Stimulated activated CD4-positive, alpha-beta T cell treated with anti-CD3 and anti-CD28 coated beads, Interleukin-12 subunit alpha, Interleukin-12 subunit beta, amount 100 ng/mL, for 48 hours (primary cell): ENCODE data around the gene COA8.

Experiments
- DNase-seq, 3 donors: peaks; one replicate each; pipeline ENCODE4 v3.0.0-alpha.2; 2020; ENCODE audit warnings: low read depth in 2 of 3, low spot score in 1 of 3

The COA8 gene

DNA sequence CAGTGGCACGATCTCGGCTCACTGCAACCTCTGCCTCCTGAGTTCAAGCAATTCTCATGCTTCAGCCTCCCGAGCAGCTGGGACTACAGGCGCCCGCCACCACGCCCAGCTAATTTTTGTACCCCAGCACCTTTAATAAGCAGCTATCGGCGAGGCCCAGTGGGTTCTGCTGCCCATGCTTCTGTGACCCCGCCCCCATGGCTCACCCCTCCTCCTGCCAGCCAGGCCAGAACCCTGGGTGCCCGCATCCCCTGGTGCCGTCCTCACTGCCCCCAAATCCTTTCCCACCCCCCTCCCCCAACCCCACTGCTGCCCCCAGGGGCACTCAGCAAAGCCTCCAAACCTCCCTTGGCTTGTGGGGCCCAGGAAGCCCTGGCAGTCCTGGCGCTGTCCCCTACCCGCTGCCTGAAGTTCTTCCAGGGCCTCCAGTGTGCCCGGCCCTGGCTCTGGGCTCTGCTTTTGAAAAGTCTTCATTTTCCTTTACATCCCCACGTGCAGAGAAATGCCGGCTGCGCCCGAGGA is 14.8 kb upstream of the COA8 start:
- no peak for DNase-seq

DNA sequence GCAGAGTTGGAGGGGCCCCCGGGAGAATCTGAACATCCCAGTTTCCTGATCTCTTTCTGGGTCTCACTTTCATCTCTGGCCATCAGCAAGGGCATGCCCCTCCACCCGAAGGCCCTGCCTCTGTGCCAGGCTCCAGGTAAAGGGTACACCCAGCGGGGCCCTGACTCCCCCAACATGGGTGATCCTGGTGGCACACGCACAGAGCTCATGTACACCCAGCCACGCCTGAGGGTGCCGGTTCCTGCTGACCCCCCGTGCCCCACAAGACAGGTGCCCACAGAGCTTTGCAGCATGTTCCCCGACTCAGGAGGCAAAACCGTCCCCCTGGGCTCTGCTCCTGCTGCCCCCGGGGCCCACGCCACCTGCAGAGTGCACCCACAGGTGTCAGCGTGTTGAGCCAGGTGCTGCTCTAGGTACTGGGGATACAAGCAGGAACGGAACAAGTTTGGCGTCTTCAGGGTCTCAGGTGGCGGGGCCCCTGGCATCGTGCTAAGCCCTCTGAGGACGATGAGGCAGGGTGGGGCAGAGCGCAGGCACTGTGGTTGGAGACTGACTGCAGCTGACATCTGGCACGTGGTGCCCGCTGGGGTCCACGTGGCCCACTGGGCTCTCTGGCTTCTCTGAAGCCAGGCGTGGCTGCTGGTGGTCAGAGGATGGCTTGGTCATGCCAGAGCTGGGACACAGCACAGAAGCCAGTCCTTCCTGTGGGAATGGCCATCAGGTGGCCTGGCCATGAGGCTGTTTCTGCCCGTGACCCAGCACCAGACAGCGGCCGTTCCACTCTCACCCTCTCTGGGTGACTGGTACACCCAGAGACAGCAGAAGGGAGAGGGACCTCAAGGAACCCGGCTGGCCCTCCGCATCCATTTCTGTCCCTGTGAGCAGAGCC is 14.1 kb upstream of the COA8 start:
- no peak for DNase-seq

DNA sequence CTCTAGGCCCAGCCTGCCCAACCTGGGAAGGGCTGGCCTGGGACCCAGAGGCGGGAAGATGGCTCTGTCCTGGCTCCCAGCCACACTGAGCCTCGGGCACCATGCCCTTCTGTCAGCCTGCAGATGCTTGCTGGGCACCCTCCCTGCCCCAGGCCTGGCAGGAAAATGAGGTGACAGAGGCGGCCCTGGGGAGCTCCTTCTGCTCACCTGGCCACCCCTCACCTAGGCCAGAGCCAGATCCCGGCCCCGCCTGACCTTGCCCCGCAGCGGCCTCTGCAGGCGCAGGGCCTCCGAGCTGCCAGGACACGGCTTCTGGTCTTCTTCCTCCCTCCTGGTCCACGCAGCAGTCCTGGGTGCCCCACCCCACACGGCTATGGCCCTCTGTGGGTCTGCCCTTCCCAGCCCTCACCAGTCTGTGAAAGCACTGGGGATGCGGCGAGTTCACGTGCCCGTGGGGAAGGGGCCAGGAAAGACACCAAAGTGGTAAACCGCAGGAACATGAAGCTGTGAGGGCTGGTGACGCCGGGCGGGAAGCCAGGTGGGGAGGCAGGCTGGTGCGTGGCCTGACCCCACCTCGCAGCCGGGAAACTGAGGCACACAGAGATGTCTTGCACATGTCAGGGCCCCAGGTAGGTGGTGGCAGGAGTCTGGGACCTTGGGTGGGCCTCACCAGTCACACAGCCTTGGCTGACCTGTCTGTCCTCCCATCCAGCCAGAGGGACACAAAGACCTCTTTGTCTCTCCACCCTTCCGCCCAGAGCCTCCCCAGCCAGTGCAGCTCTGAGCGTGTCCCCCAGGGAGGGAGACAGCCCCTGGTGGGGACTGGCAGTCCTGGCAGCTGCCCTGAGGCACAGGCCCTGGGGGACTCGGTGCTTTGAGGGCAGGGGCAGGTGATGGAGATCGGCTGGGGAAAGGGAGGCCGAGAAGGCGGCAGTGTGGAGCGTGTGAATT is 13.1 kb upstream of the COA8 start:
- no peak for DNase-seq

DNA sequence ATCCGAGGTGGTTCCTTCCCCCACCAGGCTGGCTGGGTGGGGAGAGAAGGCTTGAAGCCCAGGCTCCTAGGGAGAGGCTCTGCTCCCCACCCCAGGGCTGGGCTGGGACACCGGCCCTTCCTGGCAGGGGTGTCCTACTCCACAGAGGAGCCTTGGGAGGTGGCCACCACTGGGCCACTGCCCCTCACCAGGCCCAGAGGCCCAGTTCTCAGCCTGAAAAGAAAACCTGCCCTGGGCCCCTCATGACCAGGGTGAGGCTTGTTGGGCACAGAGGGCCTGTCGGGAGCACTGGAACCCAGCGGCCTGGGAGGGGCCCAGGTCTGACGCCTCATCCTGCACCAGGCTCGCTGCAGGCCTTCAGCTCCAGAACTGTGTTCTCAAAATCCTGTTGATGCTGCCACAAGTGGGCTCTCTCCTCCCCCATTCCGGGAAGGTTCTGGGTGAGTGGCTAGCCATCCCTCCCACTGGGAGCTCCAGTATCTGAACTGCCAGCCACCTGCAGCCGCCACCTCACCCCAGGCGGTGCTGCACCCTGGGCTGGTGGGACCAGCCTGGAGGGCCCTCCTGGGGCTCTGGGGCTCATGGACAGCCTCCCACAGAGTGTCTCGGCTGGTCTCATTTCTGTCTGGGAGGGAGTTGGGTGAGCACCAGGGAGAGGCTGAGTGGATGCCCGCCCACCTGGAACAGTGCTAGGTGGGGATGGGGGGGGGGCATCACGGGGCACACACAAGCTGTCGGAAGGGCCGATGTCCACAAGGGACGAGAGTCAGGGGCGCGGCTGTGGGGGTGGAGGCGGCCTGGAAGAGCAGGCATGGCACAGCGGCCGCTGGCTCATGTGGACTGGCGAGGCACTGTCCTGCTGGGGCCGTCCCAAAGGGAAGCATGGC is 12.1 kb upstream of the COA8 start:
- no peak for DNase-seq

DNA sequence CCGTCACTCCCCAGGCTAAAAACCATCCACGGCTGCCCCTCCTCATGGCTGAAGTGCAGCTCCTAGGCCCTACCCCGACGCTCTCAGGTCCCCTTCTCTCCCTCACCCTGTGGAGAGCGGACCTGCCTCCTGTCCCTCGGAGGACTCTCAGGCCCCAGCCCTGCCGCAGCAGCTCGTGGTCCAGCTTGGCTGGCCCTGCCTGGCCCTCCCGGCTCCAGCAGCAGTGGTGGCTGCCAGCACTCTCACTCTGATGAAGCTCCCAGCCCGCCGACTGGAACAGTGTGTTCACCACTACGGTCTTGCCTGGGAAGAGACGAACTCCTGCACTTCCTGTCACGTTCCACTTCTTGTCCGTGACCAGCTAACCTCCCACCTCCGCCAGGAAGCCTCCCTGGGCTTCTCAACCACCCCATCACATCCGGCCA is 11.4 kb upstream of the COA8 start:
- DNase-seq = no peak

DNA sequence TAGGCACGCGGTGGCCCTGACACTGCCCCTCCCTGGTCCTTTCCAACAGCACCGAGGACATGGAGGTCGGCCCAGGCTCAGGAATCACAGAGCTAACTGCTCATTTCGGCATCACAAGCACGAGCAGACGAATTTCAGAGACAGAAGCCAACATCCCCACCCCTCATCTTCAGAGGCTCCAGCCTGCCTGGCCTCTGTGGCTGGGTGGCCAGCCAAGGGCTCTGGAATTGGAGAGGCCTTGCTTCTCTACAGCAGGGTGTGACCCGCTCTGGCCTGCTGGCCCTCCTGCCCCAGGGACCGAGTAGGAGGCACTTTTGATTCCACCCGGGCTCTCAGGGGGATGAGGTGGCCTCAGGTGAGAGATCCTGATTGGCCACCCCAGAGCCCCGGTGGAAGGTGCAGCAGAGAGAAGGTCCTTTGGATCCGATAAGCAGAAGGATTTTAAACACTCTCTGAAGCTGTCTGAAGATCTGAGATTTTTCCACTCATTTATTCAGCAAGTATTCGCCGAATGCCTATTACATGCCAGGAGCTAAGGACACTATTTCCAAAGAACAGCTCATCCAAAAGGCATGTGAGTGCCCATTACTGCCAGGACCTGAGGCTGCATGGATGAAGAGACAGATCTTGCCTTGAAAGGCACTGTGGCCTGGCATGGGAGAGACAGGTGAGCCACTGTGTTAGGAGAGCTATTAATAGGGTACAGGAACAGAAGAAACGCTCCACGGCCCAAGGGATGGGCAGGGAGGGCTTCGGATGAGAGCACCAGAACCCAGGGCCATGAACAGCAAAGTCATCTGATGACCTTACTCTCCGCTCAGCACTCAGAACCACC is 10.5 kb upstream of the COA8 start:
- DNase-seq = no peak

DNA sequence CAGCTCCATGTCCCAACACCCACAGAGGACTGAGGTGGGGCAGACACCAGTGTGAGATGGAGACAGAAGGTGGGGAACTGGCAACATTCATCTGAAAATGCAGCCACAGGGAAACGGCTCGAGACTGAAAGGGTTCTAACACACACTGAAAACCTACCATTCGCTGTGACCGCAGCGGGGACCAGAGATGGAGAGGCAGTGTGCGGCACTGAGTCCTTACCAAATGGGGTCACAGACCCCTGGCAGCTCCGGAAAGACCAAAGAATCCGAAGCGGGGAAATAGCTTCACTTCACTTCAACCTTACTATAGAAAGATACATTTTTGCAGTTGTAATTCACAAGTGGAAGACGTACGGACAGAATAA is 9.9 kb upstream of the COA8 start:
- no peak for DNase-seq

DNA sequence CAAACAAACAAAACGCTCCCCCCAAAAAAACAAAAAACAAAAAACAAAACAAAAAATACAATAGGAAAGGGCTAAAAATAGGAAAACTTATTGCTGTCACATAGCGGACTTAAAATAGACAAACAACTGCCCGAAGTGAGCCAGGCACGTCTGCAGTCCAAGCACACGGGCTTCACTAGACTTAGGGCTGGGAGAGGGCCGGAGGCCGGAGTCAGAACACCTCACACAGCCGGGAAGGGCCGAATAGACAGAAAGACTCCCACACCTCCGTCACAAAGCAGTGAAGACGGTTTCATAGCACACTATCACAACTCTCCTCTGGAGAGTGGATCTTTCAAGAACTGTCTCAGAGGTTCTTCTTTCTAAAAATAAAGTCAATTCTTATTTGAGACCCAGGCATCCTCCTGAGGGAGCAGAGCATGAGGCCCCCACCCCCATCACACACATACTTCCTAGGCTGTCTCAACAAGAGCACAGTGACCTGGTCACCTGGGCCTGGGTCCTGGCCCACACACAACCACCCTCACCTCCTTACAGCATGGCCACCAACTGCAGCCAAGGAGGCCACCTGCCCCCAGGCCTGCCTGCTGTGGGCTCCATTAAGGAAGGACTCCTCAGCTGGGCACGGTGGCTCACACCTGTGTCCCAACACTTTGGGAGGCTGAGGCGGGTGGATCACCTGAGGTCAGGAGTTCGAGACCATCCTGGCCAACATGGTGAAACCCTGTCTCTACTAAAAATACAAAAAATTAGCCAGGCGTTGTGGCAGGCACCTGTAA is 7.0 kb upstream of the COA8 start:
- DNase-seq = no peak

DNA sequence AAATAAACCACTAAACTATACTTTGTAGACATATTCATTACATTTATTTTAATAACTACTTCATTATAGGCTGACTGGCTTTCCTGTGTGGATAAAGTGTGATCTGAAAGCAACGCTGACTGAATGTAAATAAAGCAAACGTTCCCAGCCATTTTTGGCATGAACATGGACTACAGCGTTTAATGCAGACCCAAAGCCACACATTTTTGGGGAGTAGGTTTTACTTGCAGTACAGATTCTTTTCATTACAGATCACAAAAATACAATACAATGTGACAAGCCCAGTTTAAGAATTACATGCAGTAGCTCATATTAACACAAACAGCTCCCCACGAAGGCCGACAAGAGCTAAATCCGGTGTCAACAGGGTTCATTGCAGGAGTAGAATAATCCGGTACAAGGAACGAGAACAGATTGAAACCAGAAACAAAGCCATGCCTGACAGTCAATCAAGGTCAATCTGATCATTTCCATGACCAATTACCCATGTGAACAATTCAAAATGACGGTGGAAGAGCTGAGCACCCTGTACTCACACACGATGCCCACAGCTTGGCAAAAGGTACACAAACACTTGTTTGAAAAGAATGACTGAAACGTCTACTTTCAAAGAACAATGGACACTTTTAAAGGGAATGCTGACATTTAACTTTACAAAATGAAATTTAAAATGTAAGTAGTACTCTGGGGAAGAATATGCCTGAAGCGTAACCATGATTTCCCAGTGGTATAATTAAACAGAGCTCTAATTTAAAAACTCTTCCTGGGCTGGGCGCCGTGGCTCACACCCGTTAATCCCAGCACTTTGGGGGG is 5.6 kb upstream of the COA8 start:
- DNase-seq = no peak

DNA sequence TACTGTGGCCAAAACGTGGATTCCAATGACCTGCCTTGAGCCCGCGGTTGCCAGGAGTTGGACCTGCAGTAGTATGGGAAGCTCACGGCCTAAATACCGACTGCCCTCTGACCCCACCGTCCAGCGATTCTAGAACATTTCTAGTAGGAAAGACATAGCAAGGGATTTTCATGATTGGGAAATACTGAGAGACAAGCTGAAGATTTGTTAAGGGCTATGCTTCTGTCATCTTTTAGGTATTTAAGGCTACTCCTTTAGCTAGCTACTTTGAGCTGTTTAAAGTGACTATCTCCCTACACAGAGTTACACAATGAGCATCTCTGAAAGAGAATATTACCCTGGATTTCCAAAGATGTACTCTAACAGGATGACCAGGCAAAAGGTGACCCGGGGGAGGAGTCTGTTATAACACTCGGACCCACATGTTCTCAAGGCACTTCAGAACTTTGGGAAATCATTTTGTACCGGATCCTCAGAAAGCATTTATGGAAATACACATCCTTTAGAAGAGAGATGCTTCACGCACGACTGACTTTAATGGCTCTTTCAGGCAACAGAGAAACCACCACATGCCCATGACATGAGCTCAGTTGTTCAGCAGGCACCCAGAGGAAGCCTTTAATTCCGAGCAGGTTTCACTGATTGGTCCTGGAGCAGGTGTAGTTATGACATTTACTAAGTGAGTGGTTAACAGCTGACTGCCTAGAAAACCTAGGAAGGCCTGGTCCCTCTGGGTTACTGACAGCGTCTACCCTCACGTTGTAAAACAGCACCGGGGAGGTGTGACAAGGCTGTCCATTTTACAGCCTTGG is 4.5 kb upstream of the COA8 start:
- no peak for DNase-seq

DNA sequence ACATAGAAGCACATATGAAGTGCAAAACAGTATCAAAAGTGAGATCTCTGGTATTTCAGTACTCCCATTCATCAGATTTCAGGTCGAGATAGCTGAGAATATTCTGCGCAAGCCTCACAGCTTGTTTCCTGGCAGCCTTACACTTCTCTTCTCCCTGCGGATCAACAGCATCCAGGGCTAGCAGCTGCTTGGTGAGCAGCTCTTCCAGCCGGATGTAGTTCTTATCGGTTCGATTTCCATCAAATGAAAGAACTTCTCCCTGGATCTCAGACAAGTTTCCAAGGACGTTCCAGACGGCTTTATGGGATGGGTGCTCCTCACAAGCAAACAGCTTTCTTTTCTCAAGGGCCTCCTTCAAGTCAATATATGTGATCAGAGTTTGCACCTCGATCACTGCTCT is 3.0 kb upstream of the COA8 start:
- DNase-seq = no peak

DNA sequence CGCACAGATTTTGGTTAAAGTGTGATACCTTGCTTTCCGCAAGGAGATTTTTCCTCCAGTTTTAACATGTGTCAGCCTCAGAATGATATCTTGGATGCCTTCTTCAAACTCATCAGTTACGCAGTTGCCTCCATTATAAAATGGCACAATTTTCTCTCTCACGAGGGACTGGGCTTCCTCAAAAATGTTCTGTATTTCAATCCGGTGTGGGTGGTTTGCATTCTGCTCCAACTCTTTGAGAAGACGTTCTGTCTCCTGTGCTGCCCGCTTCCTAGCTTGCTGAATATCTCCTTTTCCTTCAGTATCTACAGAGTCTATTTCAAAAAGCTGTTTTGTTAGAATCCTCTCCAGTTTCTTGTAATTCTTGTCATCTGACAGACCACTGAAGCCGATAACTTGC is 2.1 kb upstream of the COA8 start:
- DNase-seq = no peak

DNA sequence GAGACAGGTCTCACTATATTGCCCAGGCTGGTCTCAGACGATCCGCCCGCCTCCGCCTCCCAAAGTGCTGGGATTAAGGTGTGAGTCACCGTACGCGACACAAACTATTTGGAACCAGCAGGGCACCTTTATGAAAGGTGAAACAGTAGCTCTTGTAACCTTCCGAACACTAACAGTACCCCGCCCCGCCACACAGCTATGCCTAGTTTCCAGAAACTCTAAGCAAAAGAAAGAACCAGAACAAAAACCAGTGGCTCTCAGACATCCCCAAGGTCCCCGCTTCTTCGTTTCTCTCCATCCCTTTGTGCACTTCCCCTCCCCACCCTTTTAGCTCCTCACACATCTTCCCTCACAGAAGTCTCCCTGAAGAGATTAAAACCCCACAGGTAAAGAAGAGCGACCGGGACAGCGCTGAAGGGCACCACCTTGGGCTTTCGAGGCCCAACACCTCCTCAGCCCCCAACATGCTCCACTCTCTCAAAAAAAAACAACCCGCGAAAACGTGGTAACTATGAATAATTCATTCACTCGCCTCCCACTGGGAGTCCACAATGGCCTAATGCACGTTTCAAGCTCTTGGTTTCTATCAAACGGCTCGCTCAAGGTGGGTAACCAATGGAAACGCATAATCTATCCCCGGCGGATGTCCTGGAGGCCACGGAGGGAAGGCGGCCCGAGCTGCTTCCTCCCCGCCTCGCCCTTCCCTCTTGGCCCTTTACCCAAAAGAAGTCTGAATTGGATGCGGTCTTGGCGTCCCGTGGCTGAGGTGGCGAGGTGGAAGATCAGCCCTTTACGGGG is 1.2 kb upstream of the COA8 start:
- DNase-seq = peak; percentile 25 to 43 (median 31)

DNA sequence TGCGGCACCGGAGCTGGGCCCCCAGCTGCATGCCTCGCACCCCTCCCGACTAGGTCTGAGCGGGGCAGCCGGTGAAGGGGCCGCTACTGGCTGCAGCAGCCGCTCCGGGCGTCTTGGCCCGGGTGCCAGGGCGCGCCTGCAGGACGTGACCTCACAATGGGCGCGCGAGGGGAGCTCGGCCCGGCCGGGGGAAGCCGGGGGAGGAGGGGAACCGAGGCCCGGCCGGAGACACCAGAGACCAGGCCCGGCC is 656 bp upstream of the COA8 start:
- no peak for DNase-seq

DNA sequence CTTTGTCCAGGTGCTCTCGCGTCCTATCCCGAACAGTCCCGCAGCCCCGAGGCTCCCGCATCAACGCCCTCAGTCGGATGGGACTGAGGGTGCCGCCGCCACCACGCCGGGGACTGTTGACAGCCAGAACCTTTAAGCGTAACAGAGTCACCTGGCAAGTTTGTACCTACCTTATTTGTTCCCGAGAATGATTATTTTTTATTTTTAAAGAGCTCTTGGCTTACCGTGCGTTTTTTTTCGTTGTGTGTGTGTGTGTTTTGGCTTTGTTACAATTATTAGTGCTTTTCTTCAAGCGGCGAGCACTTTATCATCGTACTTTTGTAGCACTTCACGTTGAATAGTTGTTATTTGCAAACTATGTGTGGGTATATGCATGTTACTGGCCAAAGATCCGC is 463 bp downstream of the COA8 start:
- DNase-seq = no peak

DNA sequence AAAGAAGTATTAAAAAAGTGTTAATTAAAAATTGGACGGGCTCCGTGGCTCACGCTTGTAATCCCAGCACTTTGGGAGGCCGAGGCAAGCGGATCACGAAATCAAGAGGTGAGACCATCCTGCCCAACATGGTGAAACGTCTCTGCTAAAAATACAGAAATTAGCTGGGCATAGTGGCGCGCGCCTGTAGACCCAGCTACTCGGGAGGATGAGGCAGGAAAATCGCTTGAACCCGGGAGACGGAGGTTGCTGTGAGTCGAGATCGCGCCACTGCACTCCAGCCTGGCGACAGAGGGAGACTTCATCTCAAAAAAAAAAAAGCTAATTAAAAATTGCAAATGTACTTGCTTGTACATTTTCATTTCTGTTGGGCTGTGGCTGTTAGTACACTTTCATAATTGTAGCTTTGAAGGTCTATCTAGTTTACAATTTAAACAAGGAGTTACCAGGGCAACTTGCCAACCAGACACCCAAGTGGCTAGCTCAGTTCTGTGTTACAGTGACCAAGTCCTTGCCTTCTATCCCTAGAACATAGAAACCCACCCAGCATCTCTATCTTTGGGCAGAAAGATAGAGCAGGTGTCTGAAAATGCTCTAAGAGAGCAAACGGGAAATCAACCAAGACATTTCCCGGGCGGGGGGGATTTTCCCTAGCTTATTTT is 1.2 kb downstream of the COA8 start:
- no peak for DNase-seq

DNA sequence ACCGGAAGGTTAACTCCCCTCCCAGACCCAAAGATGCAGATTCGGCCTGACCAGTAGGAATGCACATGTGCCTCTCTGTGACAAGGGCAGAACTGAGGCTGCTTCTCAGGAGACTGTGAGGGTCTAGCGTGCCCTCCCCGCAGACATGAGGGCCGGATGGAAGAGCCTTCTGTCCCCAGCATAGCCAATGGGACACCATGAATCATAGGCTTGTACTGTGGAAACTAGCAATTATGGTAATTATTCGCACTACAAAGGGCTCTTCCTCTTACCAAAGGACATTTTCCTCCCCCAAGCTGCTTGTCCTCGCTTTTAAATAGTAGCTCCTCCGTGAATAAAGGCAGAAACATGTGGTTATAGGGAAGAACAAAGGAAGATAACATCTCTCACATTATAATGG is 6.2 kb downstream of the COA8 start:
- DNase-seq = no peak
